Hepatic stellate cell (primary cell): ENCODE measurements around the gene LMX1B.
"Not testable (repeated sequence)": the region's sequence is repeated elsewhere in the genome, so short reads cannot be mapped to it uniquely, and the experiment has no call there.

Experiments
- DNase-seq: peaks from one replicate; pipeline ENCODE4 v3.0.0; 2011; ENCODE audit warnings: low spot score

The LMX1B gene

GRCh38 chr9:126613651-126614050 lies at the start of gene LMX1B:
Gene LMX1B, plus strand, starts transcription at chr9:126613928. Its CDS starts 522 bp downstream, at chr9:126614450.
- DNase-seq = peak; percentile 42

- DNase-seq = no peak
Measured at GRCh38 chr9:126564128-126564527, 49.6 kb upstream of the LMX1B start.

GRCh38 chr9:126564716-126565115 lies 49.0 kb upstream of the LMX1B start:
- DNase-seq = no peak

- no peak for DNase-seq
Measured at GRCh38 chr9:126565336-126566128, 48.2 kb upstream of the LMX1B start.

GRCh38 chr9:126569036-126569435 lies 44.7 kb upstream of the LMX1B start:
- no peak for DNase-seq

- no peak for DNase-seq
Measured at GRCh38 chr9:126578029-126578428, 35.7 kb upstream of the LMX1B start.

- DNase-seq = not testable (repeated sequence)
Measured at GRCh38 chr9:126580319-126580718, 33.4 kb upstream of the LMX1B start.

GRCh38 chr9:126581893-126582292 lies 31.8 kb upstream of the LMX1B start:
- DNase-seq = no peak

- DNase-seq = no peak
Measured at GRCh38 chr9:126582427-126582826, 31.3 kb upstream of the LMX1B start.

- no peak for DNase-seq
Measured at GRCh38 chr9:126583144-126583760, 30.5 kb upstream of the LMX1B start.

GRCh38 chr9:126584611-126585010 lies 29.1 kb upstream of the LMX1B start:
- no peak for DNase-seq

GRCh38 chr9:126586236-126586635 lies 27.5 kb upstream of the LMX1B start:
- DNase-seq = no peak

- no peak for DNase-seq
Measured at GRCh38 chr9:126587187-126588185, 26.2 kb upstream of the LMX1B start.

GRCh38 chr9:126588491-126589168 lies 25.1 kb upstream of the LMX1B start:
- no peak for DNase-seq

- no peak for DNase-seq
Measured at GRCh38 chr9:126589349-126589748, 24.4 kb upstream of the LMX1B start.

- DNase-seq = no peak
Measured at GRCh38 chr9:126591083-126591482, 22.6 kb upstream of the LMX1B start.

- no peak for DNase-seq
Measured at GRCh38 chr9:126591922-126592321, 21.8 kb upstream of the LMX1B start.

- no peak for DNase-seq
Measured at GRCh38 chr9:126592461-126592860, 21.3 kb upstream of the LMX1B start.

GRCh38 chr9:126595982-126596381 lies 17.7 kb upstream of the LMX1B start:
- no peak for DNase-seq

GRCh38 chr9:126599047-126599650 lies 14.6 kb upstream of the LMX1B start:
- no peak for DNase-seq
